ENCODE measurements around the gene NUDT14.

The NUDT14 gene

DNA sequence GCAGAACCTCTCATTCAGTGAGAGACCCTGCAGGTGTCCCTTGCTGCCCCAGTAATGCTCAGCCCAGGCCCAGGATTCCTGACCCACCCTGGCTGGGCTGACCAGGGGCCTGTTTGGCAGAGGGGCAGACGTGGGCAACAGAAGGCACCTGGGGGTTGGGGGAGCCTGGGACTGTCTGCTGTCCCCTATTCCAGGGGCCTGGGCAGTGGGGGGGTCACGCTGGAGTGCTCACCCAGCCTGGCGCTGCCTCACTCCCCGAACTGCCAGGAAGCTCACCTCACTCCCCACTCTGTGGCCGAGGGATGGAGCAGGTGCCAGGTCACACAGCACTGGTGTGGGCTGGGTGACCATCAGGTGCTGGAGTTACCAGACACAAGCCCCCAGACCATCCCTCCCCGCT is 22.6 kb upstream of the NUDT14 start:
- TF ChIP-seq, protein P1, sequence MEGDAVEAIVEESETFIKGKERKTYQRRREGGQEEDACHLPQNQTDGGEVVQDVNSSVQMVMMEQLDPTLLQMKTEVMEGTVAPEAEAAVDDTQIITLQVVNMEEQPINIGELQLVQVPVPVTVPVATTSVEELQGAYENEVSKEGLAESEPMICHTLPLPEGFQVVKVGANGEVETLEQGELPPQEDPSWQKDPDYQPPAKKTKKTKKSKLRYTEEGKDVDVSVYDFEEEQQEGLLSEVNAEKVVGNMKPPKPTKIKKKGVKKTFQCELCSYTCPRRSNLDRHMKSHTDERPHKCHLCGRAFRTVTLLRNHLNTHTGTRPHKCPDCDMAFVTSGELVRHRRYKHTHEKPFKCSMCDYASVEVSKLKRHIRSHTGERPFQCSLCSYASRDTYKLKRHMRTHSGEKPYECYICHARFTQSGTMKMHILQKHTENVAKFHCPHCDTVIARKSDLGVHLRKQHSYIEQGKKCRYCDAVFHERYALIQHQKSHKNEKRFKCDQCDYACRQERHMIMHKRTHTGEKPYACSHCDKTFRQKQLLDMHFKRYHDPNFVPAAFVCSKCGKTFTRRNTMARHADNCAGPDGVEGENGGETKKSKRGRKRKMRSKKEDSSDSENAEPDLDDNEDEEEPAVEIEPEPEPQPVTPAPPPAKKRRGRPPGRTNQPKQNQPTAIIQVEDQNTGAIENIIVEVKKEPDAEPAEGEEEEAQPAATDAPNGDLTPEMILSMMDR (IDR thresholded peaks at IDR 0.05) = no peak
- peaks cover 8% of the 10 kb centered on the region for H3K27me3 Mint-ChIP-seq (ENCODE audit: low read depth, poor library complexity)
- H3K4me3 Mint-ChIP-seq = no peak overlapping the region
- DNase-seq = no peak
- no peaks in the 10 kb centered on the region for H3K9me3 Mint-ChIP-seq
- no peaks in the 10 kb centered on the region for H3K36me3 Mint-ChIP-seq (ENCODE audit: low read depth)
- no peak overlapping the region for H3K27ac Mint-ChIP-seq
- H3K4me1 Mint-ChIP-seq = peaks cover 9% of the 10 kb centered on the region

- peak; percentile 89 for DNase-seq
- TF ChIP-seq, protein P1 (IDR thresholded peaks at IDR 0.05) = peak; percentile 96
- H3K27ac Mint-ChIP-seq = no peak overlapping the region
- no peaks in the 10 kb centered on the region for H3K9me3 Mint-ChIP-seq
- no peak overlapping the region for H3K4me3 Mint-ChIP-seq
- no peaks in the 10 kb centered on the region for H3K36me3 Mint-ChIP-seq (ENCODE audit: low read depth)
- peaks cover 14% of the 10 kb centered on the region for H3K27me3 Mint-ChIP-seq (ENCODE audit: low read depth, poor library complexity)
- H3K4me1 Mint-ChIP-seq = peaks cover 9% of the 10 kb centered on the region
These were observed 22.0 kb upstream of the NUDT14 start for GRCh38 chr14:105203057-105203531.

GRCh38 chr14:105201925-105202513 is 20.9 kb upstream of the NUDT14 start:
- no peaks in the 10 kb centered on the region for H3K36me3 Mint-ChIP-seq (ENCODE audit: low read depth)
- peaks cover 9% of the 10 kb centered on the region for H3K4me1 Mint-ChIP-seq
- no peak overlapping the region for H3K4me3 Mint-ChIP-seq
- TF ChIP-seq, protein P1 (IDR thresholded peaks at IDR 0.05) = no peak
- H3K27me3 Mint-ChIP-seq (ENCODE audit: low read depth, poor library complexity) = peaks cover 25% of the 10 kb centered on the region
- H3K27ac Mint-ChIP-seq = no peak overlapping the region
- no peaks in the 10 kb centered on the region for H3K9me3 Mint-ChIP-seq
- no peak for DNase-seq

GRCh38 chr14:105201156-105201924 is 20.2 kb upstream of the NUDT14 start:
- Mint-ChIP-seq H3K4me3 (no peak overlapping the region), H3K27ac (no peak overlapping the region), H3K27me3 (ENCODE audit: low read depth, poor library complexity) (peaks cover 26% of the 10 kb centered on the region), H3K4me1 (peaks cover 9% of the 10 kb centered on the region), H3K36me3 (ENCODE audit: low read depth) (no peaks in the 10 kb centered on the region), H3K9me3 (no peaks in the 10 kb centered on the region)
- TF ChIP-seq, protein P1 (IDR thresholded peaks at IDR 0.05) = no peak
- no peak for DNase-seq

- H3K4me1 Mint-ChIP-seq = peaks cover 11% of the 10 kb centered on the region
- peaks cover 30% of the 10 kb centered on the region for H3K27me3 Mint-ChIP-seq (ENCODE audit: low read depth, poor library complexity)
- no peak for DNase-seq
- TF ChIP-seq, protein P1 (IDR thresholded peaks at IDR 0.05) = no peak
- no peaks in the 10 kb centered on the region for H3K9me3 Mint-ChIP-seq
- no peak overlapping the region for H3K27ac Mint-ChIP-seq
- no peak overlapping the region for H3K4me3 Mint-ChIP-seq
- H3K36me3 Mint-ChIP-seq (ENCODE audit: low read depth) = no peaks in the 10 kb centered on the region
These were observed 19.5 kb upstream of the NUDT14 start for GRCh38 chr14:105200641-105201040.
